K562 (cell line): Measurements from ENCODE around the gene MTMR4. TPM values are rescaled to one million over a fixed set of nuclear protein-coding genes. Genes with fewer than 3 reads are reported as not detected.

ENCODE experiments used
- ATAC-seq: fragments of 200-7000 bp; cut with Tn5 transposase; 3 replicates; pipeline ENCODE4 v1.9.1; 2020; ENCODE audit warnings: moderate library complexity
- BruUV-seq: library from RNA; stranded (reverse); fragments of 400-500 nt; replicated peaks from 2 replicates; lab custom pipeline; 2021; lab: Mats Ljungman, UMichigan
- CTCF ChIA-PET: fragments of 300-600 bp; formaldehyde crosslinking; extraction: SDS; loops from one replicate; lab custom pipeline; 2021; ENCODE audit warnings: low intra/inter-chr PET ratio; lab: Yijun Ruan, JAX
- POLR2A ChIA-PET: fragments of 300-600, 350-650 bp; sonication (Branson Sonifier 250); formaldehyde crosslinking; extraction: SDS; loops from one replicate; lab custom pipeline; 2021; ENCODE audit warnings: antibody characterized with exemption, inconsistent platforms; lab: Yijun Ruan, JAX
- DNase-seq, 4 experiments: peaks; one replicate each; pipeline versions ENCODE4 v3.0.0 to v3.0.0-alpha.2; 2011 to 2018; ENCODE audit warnings: low spot score in 3 of 4, mixed read lengths in 3 of 4; ENCODE audit errors: extremely low read depth in 1 of 4
- FAIRE-seq: peaks from 2 replicates; lab custom pipeline; 2011; peaks lifted over from hg19 to GRCh38; lab: Jason Lieb, UNC
- H2AFZ ChIP-seq: 2 replicates; pipeline ENCODE4 v1.6.0; 2011; ENCODE audit warnings: low read depth, low read length, control low read depth, inconsistent platforms
- H3K27ac ChIP-seq: fragments of 200-600 bp; 3 replicates; pipeline ENCODE4 v1.8.0; 2011; ENCODE audit warnings: low read depth, mild to moderate bottlenecking, control low read depth, inconsistent platforms, low read length, moderate library complexity, mixed read lengths; ENCODE audit errors: extremely low read depth
- H3K27me3 ChIP-seq, 2 experiments: fragments of 300-600 bp in 1 of 2; 2 replicates in 1 of 2; 3 replicates in 1 of 2; pipeline versions ENCODE4 v1.6.0 to v1.8.0; 2011; ENCODE audit warnings: inconsistent platforms in 2 of 2, low read length in 2 of 2, mild to moderate bottlenecking in 1 of 2, mixed read lengths in 1 of 2, moderate library complexity in 1 of 2; ENCODE audit not compliant: control insufficient read depth in 2 of 2, insufficient read depth in 2 of 2
- H3K36me3 ChIP-seq: fragments of 300-600 bp; 3 replicates; pipeline ENCODE4 v1.8.0; 2011; ENCODE audit warnings: mild to moderate bottlenecking, low read length, inconsistent platforms; ENCODE audit not compliant: control insufficient read depth, insufficient read depth
- H3K4me1 ChIP-seq, 2 experiments: fragments of 200-600 bp in 1 of 2; replicated peaks in 1 of 2; 2 replicates in 1 of 2; 3 replicates in 1 of 2; pipeline versions ENCODE4 v1.5.1 to v1.8.0; 2011; ENCODE audit warnings: inconsistent platforms in 2 of 2, low read length in 2 of 2, mild to moderate bottlenecking in 1 of 2, mixed read lengths in 1 of 2, moderate library complexity in 1 of 2; ENCODE audit not compliant: control insufficient read depth in 2 of 2, insufficient read depth in 2 of 2
- H3K4me2 ChIP-seq: 2 replicates; pipeline ENCODE4 v1.6.1; 2011; ENCODE audit warnings: low read length, control low read depth, inconsistent platforms, mixed read lengths; ENCODE audit not compliant: insufficient read depth
- H3K4me3 ChIP-seq: fragments of 200-600 bp; sonication (generic), shearing (Covaris generic); 2 replicates; pipeline ENCODE4 v1.5.1; 2016; ENCODE audit warnings: control low read depth, inconsistent platforms
- H3K79me2 ChIP-seq: fragments of 200-600 bp; 3 replicates; pipeline ENCODE4 v1.8.0; 2011; ENCODE audit warnings: low read length, inconsistent platforms; ENCODE audit not compliant: control insufficient read depth, insufficient read depth
- H3K9ac ChIP-seq, 2 experiments: 2 replicates each; pipeline versions ENCODE4 v1.6.0 to v1.6.1; 2011; ENCODE audit warnings: low read depth in 2 of 2, low read length in 2 of 2, control low read depth in 1 of 2, inconsistent platforms in 1 of 2, mild to moderate bottlenecking in 1 of 2, mixed read lengths in 1 of 2; ENCODE audit not compliant: insufficient read depth in 1 of 2
- H3K9me1 ChIP-seq: one replicate; pipeline ENCODE4 v1.6.0; 2011; ENCODE audit warnings: inconsistent platforms, mild to moderate bottlenecking, low read length, moderate library complexity; ENCODE audit not compliant: control insufficient read depth, insufficient read depth
- H3K9me3 ChIP-seq: replicated peaks from 2 replicates; pipeline ENCODE4 v1.5.1; 2011; ENCODE audit warnings: low read depth, low read length, inconsistent platforms; ENCODE audit not compliant: control insufficient read depth, insufficient read depth
- H4K20me1 ChIP-seq: replicated peaks from 2 replicates; pipeline ENCODE4 v1.6.1; 2011; ENCODE audit warnings: low read length, inconsistent platforms, mixed read lengths; ENCODE audit not compliant: control insufficient read depth, insufficient read depth
- DACH1 ChIP-seq: fragments of 450-650 bp; IDR thresholded peaks from 2 replicates; pipeline ENCODE4 v1.6.1; 2018; ENCODE audit not compliant: partially characterized antibody
- EP400 ChIP-seq: fragments of 450-650 bp; IDR thresholded peaks from 2 replicates; pipeline ENCODE4 v1.6.1; 2017; ENCODE audit warnings: antibody characterized with exemption, mild to moderate bottlenecking, moderate library complexity
- ETV1 ChIP-seq: fragments of 450-650 bp; conservative IDR thresholded peaks from 2 replicates; pipeline ENCODE4 v1.6.1; 2016; ENCODE audit warnings: missing genetic modification characterization, control low read depth, low read depth, missing compliant biosample characterization
- FOXA1 ChIP-seq: fragments of 450-650 bp; IDR thresholded peaks from 2 replicates; pipeline ENCODE4 v1.6.1; 2016; ENCODE audit warnings: mild to moderate bottlenecking, borderline replicate concordance
- GABPB2 ChIP-seq: fragments of 250-450 bp; sonication (Bioruptor Pico); conservative IDR thresholded peaks from 2 replicates; pipeline ENCODE4 v1.5.1; 2021; ENCODE audit warnings: mild to moderate bottlenecking
- HDAC2 ChIP-seq: fragments of 450-650 bp; IDR thresholded peaks from 2 replicates; pipeline ENCODE4 v1.6.1; 2016; ENCODE audit warnings: mild to moderate bottlenecking
- HNRNPK ChIP-seq: fragments of 200-400 bp; formaldehyde crosslinking; IDR thresholded peaks from one replicate; pipeline ENCODE4 v1.6.1; 2018; ENCODE audit warnings: mild to moderate bottlenecking, low read depth, low read length; ENCODE audit not compliant: poor library complexity, severe bottlenecking
- NCOR1 ChIP-seq: fragments of 450-650 bp; IDR thresholded peaks from 2 replicates; pipeline ENCODE4 v1.6.1; 2016; ENCODE audit warnings: mild to moderate bottlenecking, moderate library complexity
- SIRT6 ChIP-seq: IDR thresholded peaks from one replicate; pipeline ENCODE4 v1.6.1; 2012; ENCODE audit warnings: low read depth, mild to moderate bottlenecking, control low read depth, inconsistent platforms, low read length, moderate library complexity
- SREBF2 ChIP-seq: sonication (generic); formaldehyde crosslinking; IDR thresholded peaks from 2 replicates; pipeline ENCODE4 v1.4.0; 2020; ENCODE audit warnings: mild to moderate bottlenecking, missing genetic modification reagents
- SRSF9 ChIP-seq: fragments of 200-400 bp; formaldehyde crosslinking; IDR thresholded peaks from 2 replicates; pipeline ENCODE4 v1.6.1; 2017; ENCODE audit warnings: low read depth, low read length, borderline replicate concordance
- WGBS: fragments of 100-300 bp; shearing (Covaris generic); methylation state at CpG from one replicate; pipeline ENCODE4 v1.1.6; 2016; ENCODE audit warnings: low coverage, mixed read lengths; ENCODE audit not compliant: insufficient coverage; ENCODE audit errors: missing lambda C conversion rate; 5-methylcytosine and 5-hydroxymethylcytosine counted together
- in situ Hi-C: fragments of 300-500 bp; cut with MboI; formaldehyde crosslinking; loops from 4 replicates; pipeline ENCODE4 v1.15.0; 2018; ENCODE audit warnings: inconsistent platforms, mixed read lengths
- intact Hi-C: fragments of 100-400 bp; cut with micrococcal nuclease; formaldehyde crosslinking; loops from 2 replicates; pipeline ENCODE4 v1.14.2; 2022
- polyA plus RNA-seq, 8 experiments: library from polyadenylated mRNA; depleted of rRNA in 4 of 8; stranded (reverse) in 5 of 8; unstranded in 3 of 8; fragments of >200 nt; fragmentation: Nextera tagmentation in 2 of 8; fragmentation: Illumina TruSeq in 1 of 8; extraction: Ambion mirVana in 2 of 8; extraction: Trizol in 1 of 8; gene quantifications; 2 replicates each; pipeline versions ENCODE4 v1.2.1 to v1.2.3, GENCODE V29; 2011 to 2014; ENCODE audit warnings: inconsistent platforms in 1 of 8, missing spikeins in 1 of 8
- total RNA-seq, 7 experiments: library from RNA; depleted of rRNA in 6 of 7; stranded (reverse); fragments of >200 nt in 6 of 7; fragmentation: Illumina TruSeq in 2 of 7; extraction: Trizol in 2 of 7; gene quantifications; 2 replicates each; pipeline versions ENCODE4 v1.2.1 to v1.2.3, GENCODE V29; 2011 to 2021; ENCODE audit warnings: low replicate concordance in 1 of 7
- TF ChIP-seq, protein P1 (sequence below): fragments of 450-650 bp; IDR thresholded peaks from 2 replicates; pipeline ENCODE4 v1.6.1; 2017; ENCODE audit warnings: antibody characterized with exemption, mild to moderate bottlenecking
- TF ChIP-seq, protein P2 (sequence below): fragments of 450-650 bp; formaldehyde crosslinking; IDR thresholded peaks from 2 replicates; pipeline ENCODE4 v1.4.0; 2022; ENCODE audit warnings: missing genetic modification characterization
- TF ChIP-seq, protein P3 (sequence below), 2 experiments: fragments of 200-800 bp in 1 of 2; sonication (Bioruptor generic) in 1 of 2; sonication (generic) in 1 of 2; formaldehyde crosslinking in 1 of 2; IDR thresholded peaks in 1 of 2; conservative IDR thresholded peaks in 1 of 2; 2 replicates each; pipeline versions ENCODE4 v1.5.0 to v1.6.1; 2016 to 2020; ENCODE audit warnings: missing compliant biosample characterization in 1 of 2, missing genetic modification characterization in 1 of 2, missing genetic modification reagents in 1 of 2

MTMR4 gene
- total and polyA plus RNA-seq, 9 of the 15 experiments (the other 6 are each of a cell fraction or from before 2014, with no cell fraction given) = 8.8 to 45.7 (median 28.7) TPM

DNA sequence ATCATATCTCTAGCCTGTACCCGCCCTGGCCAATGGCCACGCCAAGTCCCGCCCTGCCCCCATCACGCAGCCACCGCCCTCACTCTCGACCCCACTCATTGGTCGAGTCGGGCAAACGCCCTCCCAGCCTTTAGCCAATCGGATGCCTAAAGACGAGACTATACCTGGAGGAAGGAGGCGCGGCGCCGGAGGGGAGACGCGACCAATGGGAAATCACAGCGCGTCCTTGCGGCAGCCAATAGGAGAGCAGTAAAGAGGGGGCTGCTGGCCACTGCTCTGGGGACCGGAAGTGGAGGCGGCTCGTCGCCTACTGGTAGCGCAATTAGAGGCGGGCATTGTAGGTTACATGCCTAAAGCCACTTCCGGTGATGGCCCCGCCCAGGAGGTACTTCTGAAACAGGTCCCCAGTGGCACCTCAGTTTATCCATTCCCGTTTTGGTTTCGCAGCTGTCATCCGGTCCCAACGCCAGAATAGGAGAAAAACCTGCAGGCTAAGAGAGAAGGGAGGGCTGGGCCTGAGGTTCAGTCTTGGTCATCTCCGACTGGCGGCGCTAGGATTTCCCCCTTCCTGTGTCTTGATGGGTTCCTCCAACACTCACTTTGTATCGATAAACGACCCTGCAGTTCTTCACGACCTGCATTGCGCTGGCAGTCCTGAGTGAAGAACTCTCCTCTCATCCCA, 3.6 kb upstream of the MTMR4 start:
- peaks cover 24% of the 10 kb centered on the region for H3K79me2 ChIP-seq
- H3K36me3 ChIP-seq = peaks cover 12% of the 10 kb centered on the region
- H4K20me1 ChIP-seq = no peaks in the 10 kb centered on the region
- in situ Hi-C loops (no loop called here), intact Hi-C loops (loop anchor here (1.0 to 5.0 kb wide), 5 partner anchors 59 to 487 kb away; no protein-coding TSS in a partner anchor)
- FAIRE-seq (peak; percentile 100), DNase-seq (peak; percentile 97 to 100 (median 98)), ATAC-seq (peak; percentile 92)
- no peaks in the 10 kb centered on the region for H3K9me1 ChIP-seq
- H3K4me2 ChIP-seq = peak overlapping the region; percentile 99
- POLR2A ChIA-PET = interaction anchor here (0.6 to 2.0 kb wide), 8 partner anchors 10 to 253 kb away, joined by 3 to 28 read pairs (median 6); no protein-coding TSS in a partner anchor
- H3K27ac ChIP-seq = peak overlapping the region; percentile 89
- H3K4me3 ChIP-seq = peak overlapping the region; percentile 83
- peaks cover 29% of the 10 kb centered on the region in 2 experiments for H3K4me1 ChIP-seq
- BruUV-seq = no TSS peak
- CTCF ChIA-PET = interaction anchor here (0.6 to 3.5 kb wide), 2 partner anchors 487 to 1444 kb away, joined by 3 to 28 read pairs; no protein-coding TSS in a partner anchor
- peak overlapping the region; percentile 92 to 95 for H3K9ac ChIP-seq
- H3K9me3 ChIP-seq = no peaks in the 10 kb centered on the region
- WGBS = under 1% methylated on average over 38 of the region's 39 CpGs
- H2AFZ ChIP-seq = peak overlapping the region; percentile 100
- H3K27me3 ChIP-seq = no peaks in the 10 kb centered on the region
- TF ChIP-seq SRSF9 = no peak
- TF ChIP-seq, protein P1, sequence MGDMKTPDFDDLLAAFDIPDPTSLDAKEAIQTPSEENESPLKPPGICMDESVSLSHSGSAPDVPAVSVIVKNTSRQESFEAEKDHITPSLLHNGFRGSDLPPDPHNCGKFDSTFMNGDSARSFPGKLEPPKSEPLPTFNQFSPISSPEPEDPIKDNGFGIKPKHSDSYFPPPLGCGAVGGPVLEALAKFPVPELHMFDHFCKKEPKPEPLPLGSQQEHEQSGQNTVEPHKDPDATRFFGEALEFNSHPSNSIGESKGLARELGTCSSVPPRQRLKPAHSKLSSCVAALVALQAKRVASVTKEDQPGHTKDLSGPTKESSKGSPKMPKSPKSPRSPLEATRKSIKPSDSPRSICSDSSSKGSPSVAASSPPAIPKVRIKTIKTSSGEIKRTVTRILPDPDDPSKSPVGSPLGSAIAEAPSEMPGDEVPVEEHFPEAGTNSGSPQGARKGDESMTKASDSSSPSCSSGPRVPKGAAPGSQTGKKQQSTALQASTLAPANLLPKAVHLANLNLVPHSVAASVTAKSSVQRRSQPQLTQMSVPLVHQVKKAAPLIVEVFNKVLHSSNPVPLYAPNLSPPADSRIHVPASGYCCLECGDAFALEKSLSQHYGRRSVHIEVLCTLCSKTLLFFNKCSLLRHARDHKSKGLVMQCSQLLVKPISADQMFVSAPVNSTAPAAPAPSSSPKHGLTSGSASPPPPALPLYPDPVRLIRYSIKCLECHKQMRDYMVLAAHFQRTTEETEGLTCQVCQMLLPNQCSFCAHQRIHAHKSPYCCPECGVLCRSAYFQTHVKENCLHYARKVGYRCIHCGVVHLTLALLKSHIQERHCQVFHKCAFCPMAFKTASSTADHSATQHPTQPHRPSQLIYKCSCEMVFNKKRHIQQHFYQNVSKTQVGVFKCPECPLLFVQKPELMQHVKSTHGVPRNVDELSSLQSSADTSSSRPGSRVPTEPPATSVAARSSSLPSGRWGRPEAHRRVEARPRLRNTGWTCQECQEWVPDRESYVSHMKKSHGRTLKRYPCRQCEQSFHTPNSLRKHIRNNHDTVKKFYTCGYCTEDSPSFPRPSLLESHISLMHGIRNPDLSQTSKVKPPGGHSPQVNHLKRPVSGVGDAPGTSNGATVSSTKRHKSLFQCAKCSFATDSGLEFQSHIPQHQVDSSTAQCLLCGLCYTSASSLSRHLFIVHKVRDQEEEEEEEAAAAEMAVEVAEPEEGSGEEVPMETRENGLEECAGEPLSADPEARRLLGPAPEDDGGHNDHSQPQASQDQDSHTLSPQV = no peak
- TF ChIP-seq HDAC2 = peak; percentile 79
- TF ChIP-seq, protein P2, sequence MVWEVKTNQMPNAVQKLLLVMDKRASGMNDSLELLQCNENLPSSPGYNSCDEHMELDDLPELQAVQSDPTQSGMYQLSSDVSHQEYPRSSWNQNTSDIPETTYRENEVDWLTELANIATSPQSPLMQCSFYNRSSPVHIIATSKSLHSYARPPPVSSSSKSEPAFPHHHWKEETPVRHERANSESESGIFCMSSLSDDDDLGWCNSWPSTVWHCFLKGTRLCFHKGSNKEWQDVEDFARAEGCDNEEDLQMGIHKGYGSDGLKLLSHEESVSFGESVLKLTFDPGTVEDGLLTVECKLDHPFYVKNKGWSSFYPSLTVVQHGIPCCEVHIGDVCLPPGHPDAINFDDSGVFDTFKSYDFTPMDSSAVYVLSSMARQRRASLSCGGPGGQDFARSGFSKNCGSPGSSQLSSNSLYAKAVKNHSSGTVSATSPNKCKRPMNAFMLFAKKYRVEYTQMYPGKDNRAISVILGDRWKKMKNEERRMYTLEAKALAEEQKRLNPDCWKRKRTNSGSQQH (CRISPR knock-in tag) = 0 out of 2 replicates have a peak, but pooled peaks have one; percentile 10
- TF ChIP-seq NCOR1 = no peak
- no peak for TF ChIP-seq FOXA1
- no peak for TF ChIP-seq DACH1
- no peak for TF ChIP-seq GABPB2 (CRISPR knock-in tag)
- TF ChIP-seq SREBF2 (CRISPR knock-in tag) = no peak
- TF ChIP-seq EP400 = peak; percentile 83
- TF ChIP-seq, protein P3, sequence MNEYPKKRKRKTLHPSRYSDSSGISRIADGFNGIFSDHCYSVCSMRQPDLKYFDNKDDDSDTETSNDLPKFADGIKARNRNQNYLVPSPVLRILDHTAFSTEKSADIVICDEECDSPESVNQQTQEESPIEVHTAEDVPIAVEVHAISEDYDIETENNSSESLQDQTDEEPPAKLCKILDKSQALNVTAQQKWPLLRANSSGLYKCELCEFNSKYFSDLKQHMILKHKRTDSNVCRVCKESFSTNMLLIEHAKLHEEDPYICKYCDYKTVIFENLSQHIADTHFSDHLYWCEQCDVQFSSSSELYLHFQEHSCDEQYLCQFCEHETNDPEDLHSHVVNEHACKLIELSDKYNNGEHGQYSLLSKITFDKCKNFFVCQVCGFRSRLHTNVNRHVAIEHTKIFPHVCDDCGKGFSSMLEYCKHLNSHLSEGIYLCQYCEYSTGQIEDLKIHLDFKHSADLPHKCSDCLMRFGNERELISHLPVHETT (CRISPR knock-in tag; conservative IDR thresholded peaks at IDR 0.05 in 1 of 2, IDR thresholded peaks at IDR 0.05 in 1 of 2) = 0 out of 4 replicates have a peak, but pooled peaks of 1 of the 2 experiments have one; percentile 52
- TF ChIP-seq HNRNPK = no peak
- TF ChIP-seq ETV1 (tag) = peak; percentile 89
- no peak for TF ChIP-seq SIRT6
